ENCODE results near the gene TEKT5. TPM values are rescaled to one million over a fixed set of nuclear protein-coding genes. Genes with fewer than 3 reads are reported as not detected.

The TEKT5 gene
- total RNA-seq, 1 experiment from 2014 or later = not detected

DNA sequence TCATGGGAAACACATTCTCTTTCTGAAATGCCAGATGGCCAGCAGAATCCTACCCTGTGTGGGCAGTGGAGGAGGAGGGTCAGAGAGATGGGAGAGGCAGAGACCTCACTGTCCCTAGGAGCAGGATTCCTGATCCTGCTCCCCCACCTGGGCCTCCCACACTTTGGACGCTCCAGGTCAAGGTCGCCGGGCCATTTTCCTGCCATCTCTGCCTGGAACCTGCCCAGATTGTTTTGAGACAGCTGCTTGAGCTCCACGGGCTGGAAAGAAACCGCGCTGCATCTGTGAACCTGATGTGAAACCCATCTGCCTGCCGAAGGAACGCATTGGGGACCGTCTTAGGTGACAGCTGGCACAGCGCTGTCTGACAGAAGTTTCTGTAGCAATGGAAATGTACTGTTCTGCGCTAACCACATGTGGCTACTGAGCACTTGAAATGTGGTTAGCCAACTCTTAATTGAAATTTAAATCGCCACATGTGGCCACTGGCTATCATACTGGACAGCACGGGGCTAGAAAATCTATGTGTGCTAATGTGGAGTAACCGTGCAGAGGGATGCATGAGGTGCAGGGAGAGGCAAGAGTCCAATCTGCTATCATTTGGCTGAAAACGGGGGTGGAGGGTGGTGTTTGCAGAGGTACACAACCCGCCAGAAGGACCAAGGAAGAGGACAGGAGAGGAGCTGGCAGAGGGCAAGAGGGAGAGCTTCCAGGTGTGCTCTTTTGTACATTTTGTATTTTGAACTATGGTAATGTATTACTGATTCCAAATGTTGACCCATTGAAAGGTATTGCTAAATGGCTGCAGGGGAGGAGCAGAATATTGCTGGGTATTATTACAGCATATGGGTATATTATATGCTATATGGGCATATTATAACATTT lies 33.5 kb upstream of the TEKT5 start:
- Mint-ChIP-seq H3K27me3 (ENCODE audit: insufficient read depth, unreplicated experiment) (no peaks in the 10 kb centered on the region), H3K36me3 (ENCODE audit: insufficient read depth, unreplicated experiment) (no peaks in the 10 kb centered on the region), H3K4me1 (ENCODE audit: insufficient read depth, unreplicated experiment) (peaks cover 3% of the 10 kb centered on the region), H3K4me3 (ENCODE audit: unreplicated experiment) (no peak overlapping the region), H3K27ac (ENCODE audit: low read depth, unreplicated experiment) (no peak overlapping the region), H3K9me3 (ENCODE audit: unreplicated experiment) (no peaks in the 10 kb centered on the region)
- ChIA-PET POLR2A (interaction anchor here (0.7 kb wide), 2 partner anchors 199 to 468 kb away, joined by 3 to 4 read pairs; no protein-coding TSS in a partner anchor), CTCF (interaction anchor here (0.7 to 1.1 kb wide), 3 partner anchors 16 to 213 kb away, joined by 3 to 9 read pairs (median 4); partner anchors contain the start of gene NUBP1)
- DNase-seq (ENCODE audit: unreplicated experiment) = no peak
- BruUV-seq (replicated peaks) = no TSS peak
- intact Hi-C loops (cut with micrococcal nuclease) = no loop called here
- TF ChIP-seq, protein P1, sequence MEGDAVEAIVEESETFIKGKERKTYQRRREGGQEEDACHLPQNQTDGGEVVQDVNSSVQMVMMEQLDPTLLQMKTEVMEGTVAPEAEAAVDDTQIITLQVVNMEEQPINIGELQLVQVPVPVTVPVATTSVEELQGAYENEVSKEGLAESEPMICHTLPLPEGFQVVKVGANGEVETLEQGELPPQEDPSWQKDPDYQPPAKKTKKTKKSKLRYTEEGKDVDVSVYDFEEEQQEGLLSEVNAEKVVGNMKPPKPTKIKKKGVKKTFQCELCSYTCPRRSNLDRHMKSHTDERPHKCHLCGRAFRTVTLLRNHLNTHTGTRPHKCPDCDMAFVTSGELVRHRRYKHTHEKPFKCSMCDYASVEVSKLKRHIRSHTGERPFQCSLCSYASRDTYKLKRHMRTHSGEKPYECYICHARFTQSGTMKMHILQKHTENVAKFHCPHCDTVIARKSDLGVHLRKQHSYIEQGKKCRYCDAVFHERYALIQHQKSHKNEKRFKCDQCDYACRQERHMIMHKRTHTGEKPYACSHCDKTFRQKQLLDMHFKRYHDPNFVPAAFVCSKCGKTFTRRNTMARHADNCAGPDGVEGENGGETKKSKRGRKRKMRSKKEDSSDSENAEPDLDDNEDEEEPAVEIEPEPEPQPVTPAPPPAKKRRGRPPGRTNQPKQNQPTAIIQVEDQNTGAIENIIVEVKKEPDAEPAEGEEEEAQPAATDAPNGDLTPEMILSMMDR (IDR thresholded peaks at IDR 0.05; ENCODE audit: unreplicated experiment) = no peak

DNA sequence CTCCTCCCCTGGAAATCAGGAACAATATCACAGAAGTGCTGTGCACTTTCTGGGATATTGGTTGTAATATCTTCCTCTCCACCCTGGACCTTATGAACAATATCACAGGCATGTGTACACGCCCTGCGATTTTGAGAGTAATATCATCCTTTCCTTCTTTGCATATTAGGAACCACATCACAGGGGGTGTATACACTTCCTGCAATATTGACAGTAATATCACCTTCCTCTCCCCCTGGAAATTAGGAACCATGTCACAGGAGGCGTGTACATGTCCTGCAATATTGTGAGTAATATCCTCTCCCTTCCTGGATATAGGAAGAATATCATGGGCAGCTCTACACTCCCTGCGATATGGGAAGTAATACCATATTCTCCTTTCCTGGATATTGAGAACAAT lies 14.2 kb upstream of the TEKT5 start:
- CTCF ChIA-PET = no interaction called here
- no peaks in the 10 kb centered on the region for H3K27me3 Mint-ChIP-seq (ENCODE audit: insufficient read depth, unreplicated experiment)

DNA sequence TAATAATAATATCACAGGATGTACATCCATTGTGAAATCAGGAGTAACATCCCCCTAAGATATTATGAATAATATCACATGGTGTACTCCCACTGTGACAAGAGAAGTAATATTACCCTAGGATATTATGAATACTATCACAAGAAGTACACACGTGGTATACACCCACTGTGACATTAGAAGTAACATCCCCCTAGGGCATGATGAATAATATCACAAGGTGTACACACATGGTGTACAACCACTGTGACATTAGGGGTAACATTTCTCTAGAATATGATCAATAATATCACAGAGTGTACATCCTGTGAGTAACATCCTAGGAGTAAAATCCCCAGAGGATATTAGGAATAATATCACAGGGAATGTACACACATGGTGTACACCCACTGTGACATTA lies 5.0 kb upstream of the TEKT5 start:
- DNase-seq (ENCODE audit: unreplicated experiment) = no peak
- H3K36me3 Mint-ChIP-seq (ENCODE audit: insufficient read depth, unreplicated experiment) = no peaks in the 10 kb centered on the region
- no peaks in the 10 kb centered on the region for H3K4me1 Mint-ChIP-seq (ENCODE audit: insufficient read depth, unreplicated experiment)
- intact Hi-C loops (cut with micrococcal nuclease) = no loop called here
- BruUV-seq (replicated peaks) = no TSS peak
- ChIA-PET CTCF (no interaction called here), POLR2A (no interaction called here)
- no peak overlapping the region for H3K27ac Mint-ChIP-seq (ENCODE audit: low read depth, unreplicated experiment)
- no peaks in the 10 kb centered on the region for H3K9me3 Mint-ChIP-seq (ENCODE audit: unreplicated experiment)
- no peak overlapping the region for H3K4me3 Mint-ChIP-seq (ENCODE audit: unreplicated experiment)
- TF ChIP-seq, protein P1 (IDR thresholded peaks at IDR 0.05; ENCODE audit: unreplicated experiment) = no peak
- H3K27me3 Mint-ChIP-seq (ENCODE audit: insufficient read depth, unreplicated experiment) = no peaks in the 10 kb centered on the region

More for the DNA sequence above, 14.2 kb upstream of the TEKT5 start:
- TF ChIP-seq, protein P1 (IDR thresholded peaks at IDR 0.05; ENCODE audit: unreplicated experiment) = no peak
- no peak for DNase-seq (ENCODE audit: unreplicated experiment)
- no peaks in the 10 kb centered on the region for H3K36me3 Mint-ChIP-seq (ENCODE audit: insufficient read depth, unreplicated experiment)
- no peak overlapping the region for H3K4me3 Mint-ChIP-seq (ENCODE audit: unreplicated experiment)
- no peak overlapping the region for H3K27ac Mint-ChIP-seq (ENCODE audit: low read depth, unreplicated experiment)
- no TSS peak for BruUV-seq (replicated peaks)
- H3K9me3 Mint-ChIP-seq (ENCODE audit: unreplicated experiment) = no peaks in the 10 kb centered on the region
- POLR2A ChIA-PET = no interaction called here
- peaks cover 6% of the 10 kb centered on the region for H3K4me1 Mint-ChIP-seq (ENCODE audit: insufficient read depth, unreplicated experiment)
- intact Hi-C loops (cut with micrococcal nuclease) = no loop called here

DNA sequence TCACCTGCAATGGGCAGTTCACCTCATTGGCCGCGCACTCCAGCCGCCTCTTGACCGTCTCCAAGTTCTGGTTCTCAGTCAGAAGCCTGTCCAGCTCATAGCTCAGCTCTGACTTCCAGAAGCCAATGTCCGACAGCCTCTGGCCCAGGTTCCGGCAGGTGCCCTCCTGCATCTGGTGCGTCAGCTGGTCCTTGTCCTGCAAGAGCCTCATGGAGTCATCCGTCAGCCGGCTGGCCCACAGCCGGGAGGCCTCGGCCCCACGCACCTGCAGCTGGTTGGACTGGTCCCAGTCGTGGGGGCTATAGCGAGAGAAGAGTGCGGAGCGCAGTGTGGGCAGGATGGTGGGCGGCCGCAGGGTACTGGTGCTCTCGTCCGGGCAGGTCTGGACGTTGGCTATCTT lies 424 bp downstream of the TEKT5 start:
- intact Hi-C loops (cut with micrococcal nuclease) = no loop called here
- Mint-ChIP-seq H3K27ac (ENCODE audit: low read depth, unreplicated experiment) (no peak overlapping the region), H3K4me3 (ENCODE audit: unreplicated experiment) (no peak overlapping the region), H3K36me3 (ENCODE audit: insufficient read depth, unreplicated experiment) (no peaks in the 10 kb centered on the region), H3K4me1 (ENCODE audit: insufficient read depth, unreplicated experiment) (no peaks in the 10 kb centered on the region), H3K9me3 (ENCODE audit: unreplicated experiment) (no peaks in the 10 kb centered on the region), H3K27me3 (ENCODE audit: insufficient read depth, unreplicated experiment) (no peaks in the 10 kb centered on the region)
- CTCF ChIA-PET = interaction anchor here (1.2 kb wide), 1 partner anchor 225 kb away, joined by 4 read pairs; no protein-coding TSS in a partner anchor
- no TSS peak for BruUV-seq (replicated peaks)
- DNase-seq (ENCODE audit: unreplicated experiment) = no peak
- TF ChIP-seq, protein P1 (IDR thresholded peaks at IDR 0.05; ENCODE audit: unreplicated experiment) = no peak
- POLR2A ChIA-PET = no interaction called here
